HG03565 (cell line): ENCODE results near the gene ZNF385B.

Experiments
- ATAC-seq: cut with Tn5 transposase; IDR thresholded peaks from one replicate; pipeline ENCODE4 v1.9.1; 2021; ENCODE audit warnings: mild to moderate bottlenecking, moderate library complexity; ENCODE audit not compliant: unreplicated experiment

Gene ZNF385B

DNA sequence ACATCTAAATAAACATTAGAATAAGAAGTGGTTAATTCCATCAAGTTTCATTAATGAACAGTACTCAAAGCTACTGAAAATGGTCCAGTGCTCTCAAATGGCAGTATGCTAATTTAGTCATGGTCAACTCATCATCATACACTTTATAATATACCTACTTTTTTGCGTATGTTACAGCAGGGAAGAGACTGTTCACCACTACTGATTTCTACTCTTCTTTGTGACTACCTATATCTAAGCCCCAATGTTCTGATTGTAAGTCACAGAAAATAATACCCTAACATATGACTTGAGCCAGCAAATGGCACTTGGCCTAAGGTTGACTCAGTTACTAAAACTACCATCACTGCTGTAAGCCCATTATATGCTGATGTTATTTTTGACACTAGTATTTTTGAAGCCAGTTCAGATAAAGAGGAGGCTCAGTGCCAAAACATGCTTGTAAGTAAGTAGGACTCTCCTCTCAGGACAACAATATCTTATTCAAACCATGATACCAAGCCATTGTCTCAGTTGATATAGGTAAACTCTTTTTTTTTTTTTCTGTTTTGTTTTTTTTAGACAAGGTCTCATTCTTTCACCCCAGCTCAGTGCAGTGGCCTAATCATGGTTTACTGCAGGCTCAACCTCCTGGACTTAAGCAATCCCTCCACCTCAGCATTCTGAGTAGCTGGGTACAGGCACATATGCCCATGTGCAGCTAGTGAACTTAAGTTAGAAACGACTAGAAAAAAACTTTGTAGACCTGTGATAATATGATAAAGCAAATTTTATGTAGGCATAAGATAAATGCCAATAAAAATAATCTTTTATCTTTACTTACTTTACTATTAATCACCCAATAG lies 266.9 kb downstream of the ZNF385B start:
- no peak for ATAC-seq

GRCh38 chr2:179593323-179593722 lies 268.1 kb downstream of the ZNF385B start:
- ATAC-seq = no peak

DNA sequence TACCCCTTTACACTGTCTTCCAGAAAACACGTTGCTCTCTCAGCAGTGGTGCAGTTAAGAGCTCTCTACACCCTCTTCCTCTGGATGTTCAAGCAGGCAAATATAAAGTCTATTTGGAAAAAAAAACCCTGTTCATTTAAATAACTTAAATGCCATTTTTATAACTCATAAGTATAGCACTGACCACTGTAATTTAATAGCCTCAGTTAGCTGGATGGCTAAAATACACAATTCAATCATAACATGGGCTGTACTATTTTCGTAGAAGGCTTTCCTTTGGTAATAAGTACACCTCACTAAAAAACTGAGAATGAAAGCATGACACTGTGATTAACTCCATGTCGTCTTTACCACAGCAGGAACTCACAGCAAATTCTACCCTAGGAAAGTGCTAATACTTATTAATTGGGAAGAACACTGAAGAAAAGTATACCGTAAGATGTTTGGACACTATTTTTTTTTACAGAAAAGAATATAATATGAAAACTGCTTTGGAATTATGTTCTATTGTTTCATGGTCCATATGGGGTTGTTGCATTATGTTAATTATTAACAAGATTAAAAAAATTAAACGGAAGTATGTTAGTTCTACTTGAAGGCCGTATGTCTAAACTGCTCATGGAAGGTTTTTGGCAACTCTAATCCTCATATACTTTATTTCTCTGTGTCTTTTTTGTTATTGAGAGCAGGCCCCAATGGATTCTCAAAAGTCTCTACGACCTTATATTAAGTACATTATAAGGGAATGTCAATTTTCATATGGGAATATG lies 269.1 kb downstream of the ZNF385B start:
- no peak for ATAC-seq

- no peak for ATAC-seq
These were observed 269.7 kb downstream of the ZNF385B start for GRCh38 chr2:179591690-179592089.

DNA sequence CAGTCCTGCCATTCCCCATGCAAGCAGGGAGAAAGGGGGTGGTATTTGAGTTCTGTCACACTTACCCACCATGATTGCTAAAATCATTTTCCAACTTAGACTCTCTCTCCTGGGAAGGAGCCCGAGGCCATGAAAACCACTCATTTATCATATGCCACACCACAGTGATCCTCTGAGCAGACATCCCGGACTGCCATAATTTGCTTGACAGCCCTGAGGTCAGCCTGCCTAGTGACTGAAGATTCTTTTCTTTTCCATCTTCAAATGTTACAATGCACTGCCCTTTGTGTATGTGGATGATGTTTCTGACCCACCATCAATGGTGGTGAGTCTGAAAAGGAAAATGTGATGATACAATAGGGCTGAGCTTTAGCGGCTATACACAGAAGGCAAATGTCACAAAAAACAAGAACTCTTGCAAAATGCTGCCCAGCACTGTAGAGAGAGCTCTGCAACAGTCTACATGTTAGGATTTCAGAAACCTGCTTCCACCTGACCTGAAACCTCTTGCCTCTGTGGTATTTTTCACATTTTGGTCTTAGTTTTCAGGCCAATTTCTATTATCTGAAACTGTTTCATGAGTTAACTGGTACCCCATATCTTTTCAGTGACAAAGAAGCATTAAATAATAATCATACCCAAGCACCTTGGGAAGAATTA lies 272.8 kb downstream of the ZNF385B start:
- no peak for ATAC-seq

GRCh38 chr2:179584760-179585159 lies 276.7 kb downstream of the ZNF385B start:
- ATAC-seq = no peak

- ATAC-seq = no peak
These were observed 279.8 kb downstream of the ZNF385B start for GRCh38 chr2:179581605-179582004.

DNA sequence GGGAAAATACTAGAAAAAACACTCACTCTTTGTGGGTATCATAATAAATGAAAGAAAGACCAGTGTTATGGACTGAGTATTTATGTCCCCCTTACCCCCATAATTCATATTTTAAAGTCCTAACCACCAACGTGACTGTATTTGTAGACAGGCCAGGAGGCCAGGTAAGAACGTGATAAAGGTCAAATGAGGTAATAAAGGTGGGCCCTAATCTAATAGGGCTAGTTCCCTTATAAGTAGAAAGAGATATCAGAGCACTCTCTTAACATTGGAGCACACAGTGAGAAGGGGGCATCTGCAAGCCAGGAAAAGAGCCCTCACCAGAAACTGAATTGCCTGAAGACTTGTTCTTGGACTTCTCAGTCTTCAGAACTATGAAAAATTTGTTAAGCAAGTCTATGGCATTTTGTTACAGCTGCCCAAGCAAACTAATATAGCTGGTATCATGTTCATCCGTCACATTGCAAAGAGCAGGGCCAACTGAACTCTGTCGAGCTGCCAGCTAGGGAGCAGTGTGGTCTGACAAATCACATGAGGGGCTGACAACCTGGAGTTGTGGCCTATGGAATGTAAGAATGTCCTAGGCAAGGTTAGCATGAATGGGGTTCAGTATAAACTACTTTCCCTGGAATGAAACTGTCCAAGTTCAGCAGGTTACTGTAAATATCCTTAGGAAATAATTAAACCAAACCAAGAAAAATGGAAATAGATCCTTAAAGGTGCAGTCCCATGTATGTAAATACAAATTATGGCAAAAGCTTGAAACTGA lies 280.9 kb downstream of the ZNF385B start:
- ATAC-seq = no peak

GRCh38 chr2:179579800-179580199 lies 281.6 kb downstream of the ZNF385B start:
- ATAC-seq = no peak

DNA sequence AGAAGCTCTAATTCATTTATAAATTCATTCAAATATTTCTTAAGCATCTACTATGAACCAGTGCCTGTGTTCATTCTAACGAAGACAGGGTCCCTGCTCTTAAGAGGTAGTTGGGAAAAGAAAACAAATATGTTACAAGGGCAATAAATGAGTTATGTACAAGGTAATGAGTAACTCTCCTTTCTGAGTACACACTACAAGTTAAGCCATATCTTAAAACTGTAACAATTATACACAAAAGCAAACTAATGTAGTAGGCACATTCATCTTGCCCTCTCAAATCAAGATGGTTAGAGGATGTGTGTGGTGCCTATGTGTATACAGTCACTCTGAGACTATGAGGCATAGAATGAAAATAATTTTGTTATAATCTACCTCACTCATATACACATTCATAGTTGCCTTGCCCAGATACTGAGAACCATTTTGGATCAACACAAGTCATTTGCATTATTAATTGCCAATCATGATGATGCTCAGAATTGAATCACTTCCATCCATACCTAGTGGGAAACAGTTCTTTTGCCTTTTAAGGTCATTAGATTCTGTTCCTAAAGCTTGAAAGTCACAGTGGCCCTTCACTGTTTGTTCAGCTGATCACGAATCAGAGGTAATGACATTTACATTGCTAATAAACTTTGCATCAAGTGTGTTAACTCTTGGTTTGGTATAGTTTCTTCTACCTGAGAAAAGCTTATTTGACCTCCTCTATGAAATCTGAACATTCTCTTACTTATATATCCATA lies 283.1 kb downstream of the ZNF385B start:
- ATAC-seq = no peak

DNA sequence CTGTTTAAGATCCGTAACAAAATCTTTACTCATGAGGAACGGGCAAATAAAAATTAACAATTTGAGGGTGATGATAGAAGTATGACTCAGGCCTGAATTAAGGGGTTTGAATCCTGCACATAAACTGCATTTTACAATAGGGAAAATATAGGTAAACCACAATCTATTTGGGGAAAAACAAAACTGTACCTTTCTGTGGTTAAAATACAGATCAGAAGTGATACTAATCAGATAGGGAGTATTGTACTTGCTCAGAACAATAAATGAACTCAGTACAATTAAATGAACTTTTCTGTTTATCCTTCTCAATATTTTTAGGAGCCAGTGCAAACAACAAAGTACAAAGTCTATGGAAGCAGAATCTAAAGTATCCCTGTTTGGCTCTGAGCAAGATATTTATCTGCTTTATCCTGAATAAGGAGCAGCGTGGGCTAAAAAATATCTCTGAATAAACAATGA lies 287.3 kb downstream of the ZNF385B start:
- ATAC-seq = no peak

DNA sequence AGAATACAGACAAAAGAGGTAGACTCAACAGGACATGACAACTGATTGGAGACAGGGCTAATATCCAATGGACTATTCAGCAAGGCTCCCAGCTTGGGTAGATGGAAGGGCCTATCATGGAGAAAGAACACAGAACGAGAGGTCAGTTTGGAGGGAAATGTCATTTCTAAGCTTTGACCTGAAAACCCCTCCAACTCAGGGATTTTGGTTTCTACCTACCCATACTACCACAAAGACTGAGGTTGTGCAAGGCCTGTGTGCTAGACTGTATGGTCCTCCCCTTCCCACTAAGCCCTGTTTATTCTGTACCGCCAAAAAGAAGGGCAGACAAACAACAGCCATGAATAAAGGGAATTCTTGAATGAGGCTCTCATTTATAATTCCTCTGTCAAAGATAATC lies 288.9 kb downstream of the ZNF385B start:
- ATAC-seq = no peak

GRCh38 chr2:179571721-179572120 lies 289.7 kb downstream of the ZNF385B start:
- no peak for ATAC-seq

DNA sequence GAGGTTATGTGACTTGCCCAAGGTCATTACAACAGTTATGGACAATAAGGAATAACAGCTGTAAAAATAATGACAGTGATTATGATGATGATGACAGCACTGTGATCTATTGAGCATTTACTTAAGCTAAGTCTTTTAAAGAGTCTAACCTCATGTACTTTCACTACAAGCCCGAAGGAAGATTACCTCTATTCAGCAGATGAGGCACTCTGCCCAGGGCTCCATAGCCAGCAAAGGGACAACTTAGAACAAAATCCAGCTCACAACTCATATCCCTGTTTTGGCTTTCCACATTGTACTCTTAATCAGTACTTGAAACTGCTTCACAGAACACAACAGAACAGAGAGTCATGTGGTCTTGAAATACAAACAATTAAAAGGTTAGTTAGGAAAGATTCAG lies 290.2 kb downstream of the ZNF385B start:
- no peak for ATAC-seq

- no peak for ATAC-seq
These were observed 291.6 kb downstream of the ZNF385B start for GRCh38 chr2:179569831-179570233.

DNA sequence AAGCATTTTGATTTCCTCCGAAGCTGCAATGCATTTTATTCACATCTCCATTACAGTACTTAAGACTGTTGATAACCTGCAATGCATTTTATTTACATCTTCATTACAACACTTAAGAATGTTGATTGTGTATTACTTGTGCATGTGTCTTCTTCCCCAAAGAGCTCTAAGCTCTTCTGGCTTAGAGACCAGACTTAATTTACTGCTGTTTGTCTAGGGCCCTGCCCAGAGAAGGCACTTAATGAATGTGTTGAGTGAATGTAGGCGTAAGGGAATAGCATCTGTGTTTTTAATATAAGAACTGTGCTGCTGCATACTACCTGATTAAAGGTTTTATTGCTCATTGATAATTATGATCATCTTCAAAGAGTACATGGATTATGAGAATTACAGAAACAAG lies 295.6 kb downstream of the ZNF385B start:
- ATAC-seq = no peak

GRCh38 chr2:179562330-179562885 lies 299.0 kb downstream of the ZNF385B start:
- no peak for ATAC-seq

DNA sequence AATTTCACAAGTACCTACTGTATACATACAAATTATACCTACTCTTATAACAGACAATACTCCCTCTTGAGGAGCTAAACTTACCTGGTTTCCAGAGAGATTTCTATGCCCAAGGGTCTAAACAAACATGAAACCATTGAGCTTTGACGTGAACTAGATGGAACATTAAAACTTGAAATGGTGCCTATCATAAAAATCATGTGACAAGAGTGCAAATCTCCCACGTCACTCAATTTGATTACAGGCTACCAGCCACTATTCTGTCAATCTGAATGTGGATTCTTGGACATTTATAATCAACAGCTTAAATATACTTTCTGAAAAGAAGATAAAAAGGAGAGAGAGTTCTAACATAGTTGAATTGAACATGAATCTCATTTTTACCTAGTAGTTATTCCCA lies 299.7 kb downstream of the ZNF385B start:
- no peak for ATAC-seq

GRCh38 chr2:179560257-179560735 lies 301.1 kb downstream of the ZNF385B start:
- ATAC-seq = no peak
